Measurements from ENCODE around the gene TBRG4.

The TBRG4 gene

GRCh38 chr7:45156516-45157272 is 45.2 kb upstream of the TBRG4 start:
- TF ChIP-seq CTCF (IDR thresholded peaks at IDR 0.05), result no peak

GRCh38 chr7:45155941-45156340 is 44.4 kb upstream of the TBRG4 start:
- TF ChIP-seq CTCF (IDR thresholded peaks at IDR 0.05), result no peak

- TF ChIP-seq CTCF (IDR thresholded peaks at IDR 0.05), result no peak
These were observed 43.9 kb upstream of the TBRG4 start for GRCh38 chr7:45155357-45155900.

- no peak for TF ChIP-seq CTCF (IDR thresholded peaks at IDR 0.05)
These were observed 41.7 kb upstream of the TBRG4 start for GRCh38 chr7:45153233-45153632.

GRCh38 chr7:45151967-45152366 is 40.5 kb upstream of the TBRG4 start:
- TF ChIP-seq CTCF (IDR thresholded peaks at IDR 0.05), result no peak

- no peak for TF ChIP-seq CTCF (IDR thresholded peaks at IDR 0.05)
These were observed 39.7 kb upstream of the TBRG4 start for GRCh38 chr7:45151131-45151684.

- TF ChIP-seq CTCF (IDR thresholded peaks at IDR 0.05), result no peak
These were observed 38.7 kb upstream of the TBRG4 start for GRCh38 chr7:45150199-45150598.

Data from LNCAP (cell line).